RWPE1 (cell line): ENCODE results near the gene VENTX.

Experiments
- CTCF ChIA-PET: fragments of 350-600 bp; sonication (Branson Sonifier 250); formaldehyde crosslinking; extraction: SDS; loops from one replicate; lab custom pipeline; 2021; lab: Yijun Ruan, JAX
- POLR2A ChIA-PET: fragments of 400-600 bp; formaldehyde crosslinking; extraction: SDS; loops from one replicate; lab custom pipeline; 2020; ENCODE audit warnings: antibody characterized with exemption; ENCODE audit not compliant: low non-redundant PET; lab: Yijun Ruan, JAX
- DNase-seq: peaks from one replicate; pipeline ENCODE4 v3.0.0; 2012; ENCODE audit warnings: low spot score
- H3K27ac ChIP-seq: fragments of 450-650 bp; 2 replicates; pipeline ENCODE4 v1.5.1; 2017
- TF ChIP-seq, protein P1 (sequence below): fragments of 450-650 bp; conservative IDR thresholded peaks from 2 replicates; pipeline ENCODE4 v1.5.1; 2017; ENCODE audit warnings: low read depth, mild to moderate bottlenecking

The VENTX gene

GRCh38 chr10:133287832-133288500, 50.3 kb downstream of the VENTX start:
- TF ChIP-seq, protein P1, sequence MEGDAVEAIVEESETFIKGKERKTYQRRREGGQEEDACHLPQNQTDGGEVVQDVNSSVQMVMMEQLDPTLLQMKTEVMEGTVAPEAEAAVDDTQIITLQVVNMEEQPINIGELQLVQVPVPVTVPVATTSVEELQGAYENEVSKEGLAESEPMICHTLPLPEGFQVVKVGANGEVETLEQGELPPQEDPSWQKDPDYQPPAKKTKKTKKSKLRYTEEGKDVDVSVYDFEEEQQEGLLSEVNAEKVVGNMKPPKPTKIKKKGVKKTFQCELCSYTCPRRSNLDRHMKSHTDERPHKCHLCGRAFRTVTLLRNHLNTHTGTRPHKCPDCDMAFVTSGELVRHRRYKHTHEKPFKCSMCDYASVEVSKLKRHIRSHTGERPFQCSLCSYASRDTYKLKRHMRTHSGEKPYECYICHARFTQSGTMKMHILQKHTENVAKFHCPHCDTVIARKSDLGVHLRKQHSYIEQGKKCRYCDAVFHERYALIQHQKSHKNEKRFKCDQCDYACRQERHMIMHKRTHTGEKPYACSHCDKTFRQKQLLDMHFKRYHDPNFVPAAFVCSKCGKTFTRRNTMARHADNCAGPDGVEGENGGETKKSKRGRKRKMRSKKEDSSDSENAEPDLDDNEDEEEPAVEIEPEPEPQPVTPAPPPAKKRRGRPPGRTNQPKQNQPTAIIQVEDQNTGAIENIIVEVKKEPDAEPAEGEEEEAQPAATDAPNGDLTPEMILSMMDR: no peak
- ChIA-PET POLR2A (no interaction called here), CTCF (interaction anchor here (0.6 kb wide), 1 partner anchor 17 kb away, joined by 3 read pairs; no protein-coding TSS in a partner anchor)
- DNase-seq: no peak
- H3K27ac ChIP-seq: no peak overlapping the region

GRCh38 chr10:133289761-133290160, 52.1 kb downstream of the VENTX start:
- ChIA-PET CTCF (no interaction called here), POLR2A (no interaction called here)
- TF ChIP-seq, protein P1: no peak
- no peak for DNase-seq
- H3K27ac ChIP-seq: no peak overlapping the region
